Iris pigment epithelial cell (primary cell): ENCODE results near the gene ALDH3B1.

Source experiments
- DNase-seq: peaks from one replicate; pipeline ENCODE4 v3.0.0-alpha.2; 2011; ENCODE audit warnings: low read depth

ALDH3B1 gene

GRCh38 chr11:68044145-68044813, 34.2 kb downstream of the ALDH3B1 start:
- DNase-seq = no peak

DNA sequence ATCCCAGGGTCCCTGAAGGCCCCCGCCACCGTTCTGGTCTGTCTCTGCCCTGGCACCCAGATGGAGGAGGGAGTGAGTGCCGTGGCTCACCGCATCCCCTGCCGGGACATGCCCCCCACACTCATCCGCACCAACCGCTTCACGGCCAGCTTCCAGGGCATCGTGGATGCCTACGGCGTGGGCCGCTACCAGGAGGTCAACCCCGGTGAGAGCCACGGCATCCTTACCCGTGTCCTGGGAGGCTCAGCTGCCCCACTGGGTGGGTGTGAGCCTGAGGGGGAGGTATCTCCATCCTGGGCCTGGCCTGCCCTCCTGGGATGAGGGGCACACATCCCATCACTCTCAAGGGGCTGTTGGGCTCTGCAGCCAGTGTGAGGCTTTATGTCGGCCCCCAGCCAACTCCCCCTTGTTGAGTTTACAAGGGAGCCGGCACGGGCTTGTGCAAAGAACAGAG, 34.8 kb downstream of the ALDH3B1 start:
- DNase-seq = no peak

DNA sequence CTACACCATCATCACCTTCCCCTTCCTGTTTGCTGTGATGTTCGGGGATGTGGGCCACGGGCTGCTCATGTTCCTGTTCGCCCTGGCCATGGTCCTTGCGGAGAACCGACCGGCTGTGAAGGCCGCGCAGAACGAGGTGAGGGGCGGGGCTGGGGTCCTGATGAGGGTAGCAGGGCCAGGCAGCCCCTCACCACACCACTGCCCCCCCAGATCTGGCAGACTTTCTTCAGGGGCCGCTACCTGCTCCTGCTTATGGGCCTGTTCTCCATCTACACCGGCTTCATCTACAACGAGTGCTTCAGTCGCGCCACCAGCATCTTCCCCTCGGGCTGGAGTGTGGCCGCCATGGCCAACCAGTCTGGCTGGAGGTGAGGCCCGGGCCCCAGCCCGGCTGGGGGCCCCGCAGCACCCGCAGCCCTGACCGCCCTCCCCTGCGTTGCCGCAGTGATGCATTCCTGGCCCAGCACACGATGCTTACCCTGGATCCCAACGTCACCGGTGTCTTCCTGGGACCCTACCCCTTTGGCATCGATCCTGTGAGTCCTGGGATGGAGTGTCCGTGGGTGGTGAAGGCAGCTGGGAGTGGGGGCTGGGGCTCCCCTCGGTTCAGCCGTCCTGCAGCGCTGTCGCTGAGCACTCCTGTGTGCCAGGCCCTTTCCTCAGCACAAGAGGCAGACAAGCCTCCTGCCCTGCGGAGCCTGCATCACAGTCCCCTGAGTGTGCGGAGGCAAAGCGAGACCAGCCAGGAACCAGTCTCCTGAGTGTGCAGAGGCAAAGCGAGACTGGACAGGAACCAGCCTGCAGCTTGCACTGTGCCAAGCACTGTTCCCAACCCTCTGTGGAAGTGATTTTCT, 37.5 kb downstream of the ALDH3B1 start:
- DNase-seq = no peak

- DNase-seq = no peak
Observed at GRCh38 chr11:68048681-68049508, 38.8 kb downstream of the ALDH3B1 start.

DNA sequence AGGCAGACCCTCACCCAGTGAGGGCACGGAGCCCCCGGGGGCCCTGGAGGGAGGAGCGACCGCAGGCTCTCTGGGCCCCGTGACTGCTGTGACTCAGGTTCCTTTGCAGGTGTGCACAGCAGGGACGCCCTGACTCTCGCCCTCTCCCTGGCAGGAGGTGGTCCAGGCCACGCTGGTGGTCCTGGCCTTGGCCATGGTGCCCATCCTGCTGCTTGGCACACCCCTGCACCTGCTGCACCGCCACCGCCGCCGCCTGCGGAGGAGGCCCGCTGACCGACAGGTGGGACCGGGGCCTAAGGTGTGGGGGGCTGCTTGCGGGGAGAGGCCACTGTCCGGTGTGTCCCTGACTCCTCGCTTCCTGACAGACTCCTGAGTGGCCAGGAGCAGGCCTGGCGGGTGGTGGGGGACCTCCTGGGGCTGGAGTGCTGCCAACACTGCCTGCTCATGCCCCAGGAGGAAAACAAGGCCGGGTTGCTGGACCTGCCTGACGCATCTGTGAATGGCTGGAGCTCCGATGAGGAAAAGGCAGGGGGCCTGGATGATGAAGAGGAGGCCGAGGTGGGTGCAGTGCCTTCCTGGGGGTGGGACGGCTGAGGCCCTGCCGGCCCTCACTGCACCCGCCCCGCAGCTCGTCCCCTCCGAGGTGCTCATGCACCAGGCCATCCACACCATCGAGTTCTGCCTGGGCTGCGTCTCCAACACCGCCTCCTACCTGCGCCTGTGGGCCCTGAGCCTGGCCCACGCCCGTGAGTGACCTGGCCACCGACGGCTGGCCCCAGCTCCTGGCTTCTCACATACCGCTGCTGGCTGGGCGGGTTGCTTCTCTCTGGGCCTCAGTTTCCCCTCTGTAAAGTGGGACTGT, 39.6 kb downstream of the ALDH3B1 start:
- peak; percentile 43 for DNase-seq

GRCh38 chr11:68050371-68050841, 40.3 kb downstream of the ALDH3B1 start:
- no peak for DNase-seq

DNA sequence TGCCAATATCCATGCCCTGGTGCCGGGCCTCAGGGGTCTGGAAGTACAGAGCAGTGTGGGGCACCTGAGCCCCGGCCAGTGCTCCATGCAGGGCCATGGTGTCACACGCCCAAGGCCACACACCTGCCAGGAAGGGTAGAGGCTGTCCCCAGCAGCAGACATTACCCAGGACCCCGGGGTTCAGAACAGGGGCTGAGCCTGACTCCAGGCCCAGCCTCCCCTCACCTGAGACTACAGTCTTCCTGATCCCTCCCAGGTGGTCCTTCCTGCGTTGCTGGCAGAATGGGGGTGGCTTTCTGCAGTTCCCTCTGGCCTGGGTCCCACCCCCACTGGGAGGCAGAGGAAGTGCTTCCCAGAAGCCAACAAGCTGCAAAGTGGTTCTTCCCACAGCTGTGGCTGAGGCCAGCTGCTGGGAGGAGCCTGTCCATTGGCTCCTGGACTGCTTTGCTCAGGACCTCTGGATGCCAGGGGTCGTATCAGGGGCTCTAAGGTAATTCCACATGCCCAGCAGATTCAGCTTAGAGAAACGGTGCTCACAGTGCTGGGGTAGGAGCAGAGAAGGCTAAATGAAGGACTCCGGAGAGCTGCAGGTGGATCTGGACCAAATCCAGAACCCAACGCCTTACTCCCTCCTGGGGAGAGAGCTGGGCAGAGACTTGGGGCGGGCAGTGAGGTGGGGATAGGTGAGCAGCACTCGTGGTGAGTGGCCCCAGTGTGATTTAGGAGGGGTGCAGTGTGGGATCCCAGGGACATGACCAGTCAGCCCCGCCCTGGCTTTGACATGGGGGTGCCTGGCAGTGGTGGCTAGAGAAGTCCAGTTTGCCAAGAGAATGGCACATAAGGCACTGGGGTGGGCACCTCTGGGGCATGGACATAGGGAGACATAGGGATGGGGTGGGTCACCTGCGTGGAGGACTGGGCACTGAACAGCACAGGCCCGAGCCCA, 41.3 kb downstream of the ALDH3B1 start:
- DNase-seq = no peak

DNA sequence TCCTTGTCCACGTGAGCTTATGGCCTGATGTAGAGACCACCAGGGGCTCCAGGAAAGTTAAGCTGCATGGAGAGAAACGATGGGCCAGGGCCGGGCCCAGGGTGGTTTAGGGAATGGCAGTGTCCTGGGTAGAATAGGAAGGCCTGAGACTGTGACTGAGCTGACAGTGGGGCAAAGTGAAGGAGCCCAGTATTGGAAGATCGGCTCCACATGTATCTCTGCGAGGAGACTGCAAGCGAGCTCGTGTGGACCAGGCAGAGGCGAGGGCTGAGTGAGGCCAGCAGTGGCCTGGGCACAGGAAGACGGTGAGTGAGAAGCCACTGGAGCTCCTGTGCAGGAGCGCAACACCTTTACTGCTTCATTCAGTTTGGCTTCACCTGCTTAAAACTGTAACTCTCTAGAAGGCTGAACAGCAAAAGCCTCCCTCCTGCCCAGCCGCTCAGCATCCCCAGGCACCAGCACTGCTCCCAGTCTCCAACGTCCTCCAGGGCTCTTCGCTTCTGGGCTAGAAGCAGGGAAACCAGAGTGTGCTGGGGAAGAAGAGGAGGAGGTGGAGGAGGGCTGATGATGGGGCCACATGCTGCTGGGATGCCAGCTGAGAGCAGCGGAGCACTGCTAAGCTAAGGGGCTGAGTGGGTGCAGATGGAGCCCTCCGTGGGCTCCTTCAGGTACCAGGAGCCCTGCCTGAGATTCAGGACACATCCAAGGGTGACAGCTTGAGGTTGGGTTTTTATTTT, 42.2 kb downstream of the ALDH3B1 start:
- no peak for DNase-seq

DNA sequence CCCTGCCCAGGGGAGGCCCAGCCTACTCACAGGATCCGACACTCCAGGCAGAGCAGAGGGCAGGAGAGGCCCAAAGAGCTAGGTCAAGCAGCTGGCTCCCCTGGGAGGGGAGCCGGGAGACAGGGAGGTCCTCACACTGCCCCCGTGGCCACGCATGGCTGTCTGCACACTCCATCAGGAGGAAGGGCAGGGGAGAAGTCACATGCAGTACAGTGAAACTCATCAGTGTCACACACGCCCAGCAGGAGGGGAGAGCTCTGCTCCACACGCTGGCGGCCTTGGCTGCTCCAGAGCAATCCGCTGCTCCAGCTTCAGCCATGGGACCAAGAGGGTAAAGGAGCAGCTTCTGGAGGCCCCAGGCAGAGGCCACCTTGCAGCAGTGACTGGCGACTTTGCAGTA, 43.0 kb downstream of the ALDH3B1 start:
- no peak for DNase-seq

GRCh38 chr11:68053981-68054812, 44.1 kb downstream of the ALDH3B1 start:
- no peak for DNase-seq

DNA sequence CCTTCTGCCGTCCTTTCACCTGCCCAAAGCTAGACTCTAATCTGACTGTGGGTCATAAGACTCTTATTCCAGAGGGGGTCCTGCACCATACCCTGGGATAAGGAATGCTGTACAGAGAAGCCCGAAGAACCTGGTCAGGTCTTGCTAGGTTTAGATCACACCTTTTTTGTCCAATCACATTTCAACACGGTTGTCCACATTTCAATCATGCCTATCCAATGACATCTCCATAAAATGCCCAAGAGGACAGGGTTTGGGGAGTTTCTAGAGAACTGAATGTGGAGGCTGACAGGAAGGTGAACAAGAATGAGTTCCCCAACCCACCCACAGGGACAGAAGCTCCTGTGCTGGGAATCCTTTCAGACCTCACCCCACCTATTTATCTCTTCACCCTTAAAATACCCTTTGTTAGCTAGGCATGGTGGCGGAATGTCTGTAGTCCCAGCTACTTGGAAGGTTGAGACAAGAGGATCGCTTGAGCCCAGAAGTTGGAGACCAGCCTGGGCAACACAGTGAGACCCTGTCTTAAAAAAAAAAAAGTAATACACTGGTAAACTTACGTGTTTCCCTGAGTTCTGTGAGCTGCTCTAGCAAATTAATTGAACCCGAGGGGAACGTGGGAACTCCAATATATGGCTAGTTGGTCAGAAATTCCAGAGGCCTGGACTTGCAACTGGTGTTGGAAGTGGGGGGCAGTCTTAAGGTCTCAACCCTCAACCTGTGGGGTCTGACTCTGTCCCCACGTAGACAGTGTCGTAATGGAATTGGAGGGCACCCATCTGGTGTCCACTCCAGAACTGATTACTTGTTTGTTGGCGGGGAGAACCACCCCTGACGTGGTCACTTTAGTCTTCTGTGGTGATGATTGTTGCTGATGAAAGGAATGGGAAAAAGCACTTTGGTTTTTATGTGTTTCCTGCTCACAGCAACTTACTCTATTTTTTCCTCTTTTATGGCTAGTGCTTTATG, 46.5 kb downstream of the ALDH3B1 start:
- DNase-seq = no peak

DNA sequence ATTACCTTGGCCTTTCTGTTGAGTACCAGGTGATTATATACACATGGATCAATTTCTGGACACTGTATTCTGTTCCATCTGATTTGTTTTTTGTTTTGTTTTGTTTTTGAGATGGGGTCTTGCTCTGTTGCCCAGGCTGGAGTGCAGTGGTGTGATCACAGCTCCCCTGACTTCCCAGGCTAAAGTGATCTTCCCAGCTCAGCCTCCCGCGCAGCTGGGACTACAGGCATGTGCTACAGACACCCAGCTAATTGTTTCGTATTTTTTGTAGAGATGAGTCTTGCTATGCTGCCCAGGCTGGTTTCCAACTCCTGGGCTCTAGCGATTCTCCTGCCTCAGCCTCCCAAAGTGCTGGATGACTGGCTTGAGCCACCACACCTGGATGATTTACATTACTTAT, 47.7 kb downstream of the ALDH3B1 start:
- DNase-seq = no peak

GRCh38 chr11:68061508-68061907, 51.4 kb downstream of the ALDH3B1 start:
- no peak for DNase-seq

- no peak for DNase-seq
Observed at GRCh38 chr11:68064926-68065325, 54.8 kb downstream of the ALDH3B1 start.

GRCh38 chr11:68065841-68066240, 55.7 kb downstream of the ALDH3B1 start:
- no peak for DNase-seq

GRCh38 chr11:68066742-68067141, 56.6 kb downstream of the ALDH3B1 start:
- no peak for DNase-seq

- DNase-seq = no peak
Observed at GRCh38 chr11:68067991-68068390, 57.9 kb downstream of the ALDH3B1 start.
